Colon (tissue), 2 donors: ENCODE results near the gene GABBR1.

Source experiments
- FAIRE-seq: peaks from 2 replicates; lab custom pipeline; 2012; peaks lifted over from hg19 to GRCh38; lab: Jason Lieb, UNC
- donor health status: control.
- donor health status: control.

GABBR1 gene

GRCh38 chr6:29566856-29567255 is 66.1 kb downstream of the GABBR1 start:
- FAIRE-seq, result no peak

GRCh38 chr6:29564875-29565274 is 68.1 kb downstream of the GABBR1 start:
- no peak for FAIRE-seq

GRCh38 chr6:29563435-29563965 is 69.5 kb downstream of the GABBR1 start:
- no peak for FAIRE-seq

DNA sequence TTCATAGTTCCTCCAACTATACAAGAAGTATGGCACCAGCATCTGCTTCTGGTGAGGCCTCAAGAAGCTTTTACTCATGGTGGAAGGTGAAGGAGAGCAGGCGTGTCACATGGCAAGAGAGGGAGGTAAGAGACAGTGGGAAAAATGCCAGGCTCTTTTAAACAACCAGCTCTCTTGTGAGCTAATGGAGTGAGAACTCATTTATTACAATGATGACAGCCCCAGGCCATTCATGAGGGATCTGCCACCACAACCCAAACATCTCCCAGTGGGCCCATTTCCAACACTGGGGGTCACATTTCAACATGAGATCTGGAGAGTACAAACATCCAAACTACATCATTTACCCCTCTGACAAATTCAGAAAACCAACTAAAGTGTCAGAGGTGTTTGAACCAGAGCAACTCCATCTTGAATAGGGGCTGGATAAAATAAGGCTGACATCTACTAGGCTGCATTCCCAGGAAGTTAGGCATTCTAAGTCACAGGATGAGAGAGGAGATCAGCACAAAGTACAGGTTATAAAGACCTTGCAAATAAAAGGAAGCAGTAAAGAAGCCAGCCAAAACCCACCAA is 71.3 kb downstream of the GABBR1 start:
- FAIRE-seq, result no peak

- no peak for FAIRE-seq
Observed at GRCh38 chr6:29561091-29561490, 71.9 kb downstream of the GABBR1 start.

DNA sequence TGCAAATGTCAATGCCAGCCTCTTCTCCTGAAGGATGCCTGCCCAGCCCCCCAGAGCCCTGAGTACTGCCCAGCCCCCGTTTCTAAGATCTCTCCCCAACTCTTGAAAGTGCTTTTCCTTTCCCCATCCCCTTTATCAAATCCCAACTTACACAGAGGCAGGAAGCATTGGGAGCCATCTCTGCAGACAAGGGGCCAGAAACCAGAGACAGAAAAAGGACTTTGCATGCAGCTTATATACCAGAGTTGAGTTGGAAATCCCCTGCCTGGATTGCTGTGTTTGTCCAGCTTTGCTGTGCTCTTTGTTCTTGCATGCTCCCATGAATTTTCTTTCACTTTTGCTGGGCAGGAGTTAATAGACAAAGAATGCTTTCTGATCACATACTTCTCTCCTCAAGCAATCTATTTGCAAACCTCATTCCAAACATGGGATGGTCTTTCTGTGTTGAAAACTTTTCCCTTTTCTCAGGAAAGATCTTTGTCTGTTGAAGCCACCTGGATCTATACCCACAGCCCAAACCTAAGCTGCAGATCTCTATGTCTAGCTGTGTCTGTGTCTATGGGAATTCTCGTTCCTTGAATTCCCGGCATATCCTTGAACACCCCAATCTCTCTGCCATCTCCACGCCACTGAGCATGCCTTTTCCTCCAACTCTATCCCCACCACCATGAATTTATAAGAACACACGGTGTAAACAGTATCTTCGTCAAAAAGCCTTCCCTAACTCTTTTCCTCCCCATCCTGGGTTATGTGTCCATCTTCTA is 73.3 kb downstream of the GABBR1 start, which contains the start of gene UBD:
UBD (minus strand) TSS at position 209 of the 764 bp plus-strand sequence; CDS start at position 178, 31 bp downstream.
- FAIRE-seq, result no peak

- FAIRE-seq, result no peak
Observed at GRCh38 chr6:29558439-29559079, 74.4 kb downstream of the GABBR1 start.

- no peak for FAIRE-seq
Observed at GRCh38 chr6:29557320-29557719, 75.7 kb downstream of the GABBR1 start.

- no peak for FAIRE-seq
Observed at GRCh38 chr6:29554764-29555163, 78.2 kb downstream of the GABBR1 start.

DNA sequence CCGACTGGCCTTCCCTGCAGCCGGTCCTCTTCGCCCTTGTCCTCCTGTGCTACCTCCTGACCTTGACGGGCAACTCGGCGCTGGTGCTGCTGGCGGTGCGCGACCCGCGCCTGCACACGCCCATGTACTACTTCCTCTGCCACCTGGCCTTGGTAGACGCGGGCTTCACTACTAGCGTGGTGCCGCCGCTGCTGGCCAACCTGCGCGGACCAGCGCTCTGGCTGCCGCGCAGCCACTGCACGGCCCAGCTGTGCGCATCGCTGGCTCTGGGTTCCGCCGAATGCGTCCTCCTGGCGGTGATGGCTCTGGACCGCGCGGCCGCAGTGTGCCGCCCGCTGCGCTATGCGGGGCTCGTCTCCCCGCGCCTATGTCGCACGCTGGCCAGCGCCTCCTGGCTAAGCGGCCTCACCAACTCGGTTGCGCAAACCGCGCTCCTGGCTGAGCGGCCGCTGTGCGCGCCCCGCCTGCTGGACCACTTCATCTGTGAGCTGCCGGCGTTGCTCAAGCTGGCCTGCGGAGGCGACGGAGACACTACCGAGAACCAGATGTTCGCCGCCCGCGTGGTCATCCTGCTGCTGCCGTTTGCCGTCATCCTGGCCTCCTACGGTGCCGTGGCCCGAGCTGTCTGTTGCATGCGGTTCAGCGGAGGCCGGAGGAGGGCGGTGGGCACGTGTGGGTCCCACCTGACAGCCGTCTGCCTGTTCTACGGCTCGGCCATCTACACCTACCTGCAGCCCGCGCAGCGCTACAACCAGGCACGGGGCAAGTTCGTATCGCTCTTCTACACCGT is 79.5 kb downstream of the GABBR1 start:
- FAIRE-seq, result no peak

- FAIRE-seq, result no peak
Observed at GRCh38 chr6:29552512-29553051, 80.4 kb downstream of the GABBR1 start.

DNA sequence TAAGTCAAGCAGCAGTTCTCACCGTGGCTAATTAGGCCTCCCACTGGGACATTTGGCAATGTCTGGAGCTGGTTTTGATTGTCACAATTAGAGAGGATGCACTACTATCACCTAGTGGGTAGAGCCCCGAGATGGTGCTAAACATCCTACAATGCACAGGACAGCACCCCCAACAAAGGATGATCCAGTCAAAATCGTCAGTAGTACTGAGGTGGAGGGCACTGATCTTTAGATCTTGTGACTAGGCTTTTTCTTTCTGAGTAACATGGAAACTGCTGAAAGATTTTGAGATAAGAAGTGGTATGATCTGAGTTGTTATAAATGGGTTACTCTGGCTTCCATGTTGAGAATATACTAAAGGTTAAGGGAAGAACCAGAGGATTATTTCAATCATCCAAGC is 85.4 kb downstream of the GABBR1 start:
- FAIRE-seq, result no peak

DNA sequence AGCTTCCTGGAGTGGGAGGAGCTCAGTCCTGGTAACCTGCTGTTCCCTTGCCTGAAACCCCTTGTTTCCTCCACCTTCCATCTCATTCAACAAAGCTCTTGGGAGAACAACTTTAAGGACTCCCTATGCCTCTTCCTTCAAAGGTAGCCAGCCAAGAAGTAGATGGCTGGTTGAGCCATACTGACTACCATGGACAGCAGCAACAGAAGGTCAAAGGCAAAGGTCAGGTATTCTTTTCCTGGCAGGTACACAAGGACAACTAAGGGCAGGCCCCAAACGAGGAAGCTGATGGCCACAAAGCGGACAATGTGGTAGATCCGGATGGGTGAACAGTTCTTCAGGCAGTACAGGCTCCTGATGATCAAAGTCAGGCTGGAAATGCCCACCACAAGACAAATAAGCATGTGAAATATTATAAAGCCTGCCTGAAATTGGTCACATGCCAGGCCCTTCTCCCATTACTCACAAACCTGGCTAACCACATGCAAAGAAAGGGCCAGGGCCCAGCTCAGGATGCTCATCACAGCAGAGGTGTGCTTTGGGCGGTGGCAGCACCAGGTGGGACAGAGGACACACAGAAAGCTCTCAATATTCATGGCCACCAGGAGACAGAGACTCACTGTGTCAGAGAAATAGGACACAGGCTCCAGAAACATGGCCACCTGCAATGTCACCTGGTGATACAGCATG is 95.1 kb downstream of the GABBR1 start:
- FAIRE-seq, result no peak

DNA sequence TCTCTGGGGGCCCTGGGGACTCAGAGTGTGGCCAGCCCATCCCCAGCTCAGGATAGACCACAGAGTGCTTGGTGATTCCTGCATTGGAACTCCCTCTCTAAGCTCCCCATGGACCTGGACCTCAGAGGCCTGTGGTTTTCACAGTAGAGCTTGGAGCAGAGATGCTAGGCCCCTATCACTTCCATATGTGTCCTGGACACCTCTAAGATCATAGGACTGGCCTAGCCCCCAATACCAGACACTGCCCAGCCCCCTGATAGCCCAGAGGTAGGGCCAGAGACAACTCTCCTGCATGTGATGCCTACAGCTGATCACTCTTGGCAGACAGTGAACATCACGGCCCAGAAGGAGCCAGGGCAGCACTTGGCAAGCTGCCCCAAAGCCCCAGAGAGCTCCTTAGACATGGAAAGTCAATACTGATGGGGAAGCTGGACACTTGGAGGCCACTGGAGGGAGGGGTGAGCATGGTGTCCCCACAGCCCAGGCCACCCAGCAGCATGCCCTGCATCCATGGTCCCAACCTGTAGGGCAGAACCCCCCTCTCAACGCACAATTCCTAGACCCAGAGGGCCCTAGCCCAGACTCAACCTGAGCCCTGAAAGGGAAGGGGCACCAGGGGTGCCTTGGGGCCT is 100.5 kb downstream of the GABBR1 start:
- no peak for FAIRE-seq

- no peak for FAIRE-seq
Observed at GRCh38 chr6:29531668-29532067, 101.3 kb downstream of the GABBR1 start.

GRCh38 chr6:29530671-29531310 is 102.2 kb downstream of the GABBR1 start:
- FAIRE-seq, result no peak

DNA sequence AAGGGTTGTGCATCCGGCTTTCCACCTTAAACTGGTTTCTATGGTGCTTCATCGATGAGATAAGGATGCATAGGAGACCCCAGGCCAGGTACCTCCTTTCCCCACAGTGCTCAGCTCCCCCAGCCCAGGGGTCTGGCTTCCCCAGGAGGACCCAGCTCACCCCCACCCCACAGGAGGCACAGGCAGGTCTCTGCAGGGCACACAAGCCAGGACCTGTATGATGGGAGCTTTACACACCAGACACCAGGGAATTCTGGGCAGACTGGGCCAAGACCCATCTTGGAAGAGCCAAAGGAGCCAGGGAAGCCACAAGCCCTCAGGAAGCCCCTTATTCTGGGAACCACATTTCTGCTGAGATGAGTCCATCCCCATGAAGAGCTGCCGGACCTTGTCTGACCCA is 103.0 kb downstream of the GABBR1 start:
- FAIRE-seq, result no peak

DNA sequence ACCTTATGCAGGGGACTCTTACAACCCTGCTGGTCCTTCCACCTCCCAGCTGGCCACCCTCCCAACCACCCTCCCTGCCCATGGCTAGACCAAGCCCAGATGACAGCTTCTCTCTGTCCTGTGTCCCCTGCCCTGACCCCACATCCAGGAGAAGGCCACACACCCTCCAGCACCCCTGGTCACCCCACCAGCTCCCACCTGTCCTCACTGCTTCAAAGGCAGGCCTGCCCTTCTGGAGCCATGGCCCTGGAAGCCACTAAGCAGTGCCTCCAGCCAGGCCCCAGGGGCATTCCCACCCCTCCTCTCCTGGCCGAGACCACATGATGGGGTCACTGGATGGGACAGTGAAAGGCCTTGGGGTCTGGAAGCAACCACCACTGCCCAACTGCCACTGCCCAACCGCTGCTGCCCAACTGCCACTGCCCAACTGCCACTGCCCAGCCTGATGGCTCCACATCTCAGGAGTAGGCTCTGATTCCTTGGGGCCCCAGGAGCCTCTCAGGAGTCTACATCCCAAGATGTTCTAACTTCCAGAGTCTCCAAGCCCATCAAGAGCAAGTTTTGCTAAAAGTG is 103.9 kb downstream of the GABBR1 start:
- FAIRE-seq, result no peak

- FAIRE-seq, result no peak
Observed at GRCh38 chr6:29528300-29528931, 104.6 kb downstream of the GABBR1 start.

DNA sequence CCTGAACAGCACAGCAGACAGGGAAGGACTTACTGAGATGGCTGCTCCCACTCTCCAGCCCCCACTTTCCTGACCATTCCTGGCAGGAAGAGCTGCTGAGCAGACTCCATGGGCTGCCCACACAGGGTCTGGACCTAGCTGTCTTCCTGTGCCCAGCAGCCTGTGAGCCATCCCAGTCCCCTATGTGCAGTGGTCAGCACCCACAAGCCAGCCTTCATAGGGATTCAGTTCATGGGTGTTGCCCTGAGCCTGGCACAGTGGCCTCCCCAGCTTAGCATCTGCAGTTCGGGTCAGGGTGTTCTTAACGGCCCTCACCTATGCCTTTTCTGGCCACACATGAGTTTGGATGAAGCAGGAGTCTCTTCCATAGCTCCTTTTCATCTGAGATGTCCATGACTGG is 105.4 kb downstream of the GABBR1 start:
- FAIRE-seq, result no peak
